Activated T-cell treated with anti-CD3 and anti-CD28 coated beads, Interleukin-2, amount 50 U/mL, for 48 hours (primary cell): ENCODE results near the gene BEAN1.
"Not testable (repeated sequence)": the region's sequence is repeated elsewhere in the genome, so short reads cannot be mapped to it uniquely, and the experiment has no call there.

ENCODE experiments used
- DNase-seq, 2 experiments: peaks; one replicate each; pipeline ENCODE4 v3.0.0-alpha.2; 2020

BEAN1 gene

GRCh38 chr16:66510298-66510697, 83.2 kb downstream of the BEAN1 start:
- DNase-seq: no peak

GRCh38 chr16:66510711-66511601, 83.9 kb downstream of the BEAN1 start:
- DNase-seq: no peak

GRCh38 chr16:66511602-66512271, 84.6 kb downstream of the BEAN1 start:
- no peak for DNase-seq

- no peak for DNase-seq
Measured at GRCh38 chr16:66512272-66513110, 85.4 kb downstream of the BEAN1 start.

- DNase-seq: no peak
Measured at GRCh38 chr16:66513111-66513723, 86.1 kb downstream of the BEAN1 start.

GRCh38 chr16:66514391-66514790, 87.3 kb downstream of the BEAN1 start:
- DNase-seq: not testable (repeated sequence)

GRCh38 chr16:66514980-66515595, 88.0 kb downstream of the BEAN1 start:
- DNase-seq: not testable (repeated sequence)

- DNase-seq: peak; percentile 47 to 57
Measured at GRCh38 chr16:66515596-66516508, 88.8 kb downstream of the BEAN1 start.

- no peak for DNase-seq
Measured at GRCh38 chr16:66516509-66516807, 89.4 kb downstream of the BEAN1 start.

- DNase-seq: peak; percentile 87 to 88
Measured at GRCh38 chr16:66516808-66517585, 89.9 kb downstream of the BEAN1 start.

- peak in 1 of 2 experiments; percentile 43 for DNase-seq
Measured at GRCh38 chr16:66517586-66518263, 90.6 kb downstream of the BEAN1 start.

GRCh38 chr16:66519482-66520373, 92.6 kb downstream of the BEAN1 start:
- DNase-seq: no peak

- peak in 1 of 2 experiments; percentile 46 for DNase-seq
Measured at GRCh38 chr16:66520406-66521170, 93.5 kb downstream of the BEAN1 start.

- DNase-seq: peak in 1 of 2 experiments; percentile 28
Measured at GRCh38 chr16:66521252-66521713, 94.2 kb downstream of the BEAN1 start.

- peak; percentile 97 to 98 for DNase-seq
Measured at GRCh38 chr16:66521951-66522771, 95.1 kb downstream of the BEAN1 start.

- DNase-seq: no peak
Measured at GRCh38 chr16:66522816-66523590, 95.9 kb downstream of the BEAN1 start.
